Inflammatory macrophage treated with lipopolysaccharide for 4 hours (primary cell): ENCODE data around the gene SCN5A.

Experiments
- DNase-seq: peaks from one replicate; pipeline ENCODE4 v3.0.0-alpha.2; 2020

The SCN5A gene

DNA sequence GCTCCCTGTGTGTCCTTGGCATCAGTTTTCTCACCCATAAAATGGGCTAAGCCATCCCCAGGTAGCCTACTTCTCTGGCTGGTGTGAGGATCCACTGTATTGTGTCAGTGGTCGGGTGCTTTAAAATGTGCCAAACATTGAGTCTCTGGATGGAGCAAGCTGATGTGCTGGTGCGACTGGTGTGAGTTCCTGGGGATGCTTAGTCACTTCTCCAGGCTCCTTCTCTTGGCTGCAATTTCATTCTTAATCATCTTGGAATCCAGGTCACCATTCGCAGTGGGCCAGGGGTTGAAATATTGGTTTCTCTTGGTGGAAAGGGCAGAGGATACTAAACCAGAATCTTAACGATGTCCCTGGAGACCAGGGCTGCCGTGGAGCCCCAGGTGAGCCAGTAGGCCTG is 29.3 kb downstream of the SCN5A start:
- DNase-seq = no peak

DNA sequence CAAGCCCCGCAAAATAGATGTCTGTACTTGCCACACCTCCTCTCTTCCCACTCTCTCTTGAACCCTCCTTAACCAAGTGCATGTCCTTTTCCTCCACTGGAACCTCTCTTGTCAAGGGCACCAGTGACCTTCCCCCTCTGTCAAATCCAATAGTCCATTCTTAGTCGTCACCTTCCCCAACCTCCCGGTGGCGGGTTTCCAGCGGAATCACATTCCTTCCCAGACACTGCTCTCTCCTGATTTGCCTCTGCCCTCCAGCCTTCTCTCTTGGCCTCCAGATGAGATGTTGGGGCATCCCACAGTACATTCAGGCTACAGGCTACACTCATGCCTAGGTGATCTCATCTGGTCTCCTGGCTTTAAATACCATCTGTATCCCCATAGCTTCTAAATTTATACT is 31.1 kb downstream of the SCN5A start:
- no peak for DNase-seq

DNA sequence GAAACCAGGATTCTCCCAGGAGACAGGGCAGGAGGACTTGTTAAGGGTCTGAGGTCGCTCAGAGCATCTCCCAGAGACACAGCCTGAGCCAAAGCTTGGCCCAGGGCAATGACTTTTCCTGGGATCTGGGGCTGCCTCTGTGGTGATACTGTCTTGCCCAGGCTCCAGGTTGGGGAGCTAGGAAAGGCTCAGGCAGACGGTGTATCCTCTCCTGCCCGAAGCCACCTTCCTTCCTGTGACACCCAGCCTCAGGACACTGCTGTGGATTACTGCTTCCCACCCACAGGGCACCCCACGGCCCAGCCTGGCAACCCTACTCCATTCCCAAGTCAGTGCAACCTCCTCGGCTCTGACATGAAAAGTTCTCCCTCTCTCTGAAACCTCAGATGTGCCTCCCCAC is 31.9 kb downstream of the SCN5A start:
- DNase-seq = no peak

DNA sequence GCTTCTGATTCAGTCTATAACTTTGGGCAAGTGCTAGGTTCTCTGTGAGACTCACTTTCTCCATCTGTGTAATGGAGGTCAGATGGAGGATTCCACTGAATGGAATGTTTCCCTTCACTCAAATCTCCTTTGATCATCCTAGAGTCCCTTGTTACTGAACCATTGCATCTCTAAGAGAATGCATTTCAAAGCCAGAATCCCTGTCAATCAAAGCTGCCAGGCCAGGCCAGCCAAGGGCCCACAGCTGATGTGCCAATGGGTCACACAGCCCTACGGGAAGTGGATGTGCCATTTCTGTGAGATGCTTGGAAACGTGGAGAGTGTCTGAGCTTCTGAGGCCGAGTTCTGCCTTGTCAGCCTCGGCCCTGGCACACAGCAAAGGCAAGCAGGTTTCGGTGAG is 32.4 kb downstream of the SCN5A start:
- DNase-seq = no peak

DNA sequence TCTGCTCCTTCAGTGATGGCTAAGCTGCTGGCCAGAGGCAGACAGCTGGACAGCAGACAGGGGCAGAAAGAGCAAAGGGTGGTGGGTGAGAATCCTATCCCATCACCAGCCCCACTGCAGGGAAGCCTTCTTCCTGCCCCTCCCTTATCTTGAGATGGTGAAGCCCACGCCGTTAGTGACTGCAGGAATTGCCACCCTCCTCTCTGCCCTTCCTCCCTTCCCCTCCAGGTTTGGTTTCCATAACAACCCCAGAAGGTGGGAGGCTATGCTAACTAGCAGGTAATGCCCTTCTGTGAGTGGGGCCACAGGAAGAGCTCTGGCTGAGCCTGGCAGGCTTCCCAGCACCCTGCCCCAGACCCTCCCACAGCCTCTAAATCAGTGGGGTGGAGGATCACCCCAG is 32.8 kb downstream of the SCN5A start:
- no peak for DNase-seq

DNA sequence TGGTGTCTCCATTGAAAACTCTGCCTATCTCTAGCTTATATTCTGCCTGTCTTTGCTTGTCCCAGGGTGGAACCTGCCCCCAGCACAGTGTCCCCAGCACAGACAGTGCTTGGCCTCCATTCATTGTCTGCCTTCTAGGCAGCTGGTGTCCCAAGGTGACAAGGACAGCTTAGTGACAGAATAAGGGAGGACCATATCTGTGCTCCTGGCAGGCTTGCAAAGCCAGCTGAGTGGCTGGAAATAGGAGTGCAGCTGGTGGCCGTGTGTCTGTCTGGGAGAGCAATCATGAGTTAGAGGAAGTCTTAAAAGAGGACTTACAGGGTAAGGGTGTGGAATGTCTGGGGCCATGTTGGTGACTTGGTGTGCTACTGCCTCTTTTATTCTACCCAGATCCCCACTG is 33.4 kb downstream of the SCN5A start:
- no peak for DNase-seq

DNA sequence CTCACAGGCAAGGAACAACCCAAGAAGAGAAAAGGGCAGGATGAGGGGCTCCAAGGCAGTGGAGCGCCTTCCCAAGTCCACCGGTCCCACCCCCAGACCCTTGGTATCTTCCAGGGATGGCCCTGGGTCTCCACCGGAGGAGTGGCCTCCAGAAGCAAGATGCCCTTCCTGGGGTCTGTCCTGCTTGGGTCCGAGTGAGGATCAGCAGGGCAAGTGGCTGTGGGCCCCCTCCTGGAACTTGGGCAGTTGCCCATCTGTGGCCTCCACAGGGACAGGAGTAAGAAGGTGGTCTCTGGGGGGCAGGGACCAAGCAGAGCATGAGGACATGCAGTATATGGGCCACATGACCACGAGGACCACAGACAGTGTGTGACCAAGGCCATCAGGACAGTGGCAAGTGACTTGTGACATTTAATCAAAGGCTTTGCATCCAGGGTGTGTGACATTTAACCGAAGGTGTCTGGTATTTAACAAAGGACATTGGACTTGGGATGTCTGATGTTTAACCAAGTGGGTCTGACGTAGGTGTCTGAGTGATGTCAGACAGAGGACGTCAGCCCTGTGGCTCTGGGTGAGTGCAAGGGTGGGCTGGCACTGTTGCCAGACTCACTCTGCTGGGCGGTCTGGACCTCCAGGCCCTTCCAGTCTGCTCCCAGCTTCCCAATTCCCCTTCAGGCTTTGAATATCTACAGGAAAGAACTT is 34.7 kb downstream of the SCN5A start:
- no peak for DNase-seq

DNA sequence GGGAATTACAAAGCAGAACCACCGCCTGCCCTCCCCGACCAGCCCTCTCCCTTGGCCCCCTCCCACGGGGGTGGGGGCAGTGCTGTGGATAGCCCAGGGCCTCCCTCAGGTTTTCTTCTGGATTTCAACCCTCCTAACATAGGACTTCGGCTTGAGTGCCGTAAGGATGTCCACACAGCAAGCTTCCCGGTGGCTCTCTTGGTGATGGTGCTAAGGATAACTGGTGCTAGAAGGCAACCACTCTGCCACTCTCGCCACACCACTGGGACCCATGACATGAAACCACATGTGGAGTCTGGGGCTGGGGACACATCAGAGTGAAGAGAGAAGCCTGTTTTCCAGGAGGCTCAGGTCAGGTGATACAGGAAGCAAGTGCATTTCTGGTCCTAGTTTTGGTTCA is 35.4 kb downstream of the SCN5A start:
- no peak for DNase-seq

DNA sequence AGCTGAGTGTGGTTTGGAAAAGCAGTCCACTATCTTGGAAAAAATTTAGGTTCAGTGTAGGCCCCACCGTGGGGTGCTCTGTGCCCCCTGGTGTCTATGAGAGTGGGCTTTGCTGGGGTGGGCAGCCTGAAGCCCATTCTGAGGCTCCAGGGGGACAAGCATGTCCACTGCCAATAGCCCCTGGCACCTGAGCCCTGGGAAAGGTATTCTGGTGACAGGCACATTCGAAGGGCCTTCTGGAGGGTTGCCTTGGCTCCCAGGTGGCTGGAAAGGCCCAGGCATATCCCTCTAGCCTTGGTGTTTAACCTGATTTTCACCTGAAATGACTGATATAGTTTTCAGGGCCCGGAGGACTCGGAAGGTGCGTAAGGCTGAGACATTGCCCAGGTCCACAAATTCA is 36.1 kb downstream of the SCN5A start:
- no peak for DNase-seq

DNA sequence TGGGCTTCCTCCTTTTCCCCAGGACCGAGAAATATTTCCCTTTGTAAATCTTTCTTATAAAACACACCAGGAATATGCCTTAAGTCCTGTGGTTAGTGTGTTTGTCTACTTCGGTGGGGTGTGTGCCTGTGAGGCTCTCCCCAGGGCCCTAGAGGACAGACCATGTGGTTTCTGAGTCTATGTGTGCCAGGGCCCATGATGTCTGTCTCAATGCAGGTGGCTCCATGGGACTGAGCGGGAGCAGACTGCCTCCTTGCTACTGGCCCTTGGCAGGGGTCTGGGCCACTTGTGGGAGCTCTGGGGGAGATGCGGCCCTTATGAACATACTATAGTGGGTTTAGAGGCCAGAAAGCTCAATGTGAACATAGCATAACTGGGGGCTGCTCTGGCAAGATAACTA is 37.6 kb downstream of the SCN5A start:
- no peak for DNase-seq

DNA sequence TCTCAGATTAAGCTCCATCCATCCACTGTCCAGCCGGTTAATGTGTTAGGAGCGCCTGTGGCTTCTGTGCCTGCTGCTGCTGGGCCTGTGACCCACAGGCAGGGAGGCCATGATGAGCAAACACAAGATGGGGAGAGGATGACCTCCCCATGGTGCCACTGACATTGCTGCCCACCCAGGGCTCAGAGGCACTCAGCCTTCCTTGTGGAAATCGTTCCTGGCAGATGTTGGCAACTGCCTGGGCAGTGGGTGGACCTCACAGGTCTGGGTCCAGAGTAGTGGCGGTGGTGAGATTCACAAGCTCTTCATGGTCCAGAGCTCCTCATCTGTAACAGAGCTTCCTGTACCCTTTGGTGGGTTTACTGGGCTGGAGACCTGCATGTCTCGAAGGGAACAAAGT is 38.6 kb downstream of the SCN5A start:
- DNase-seq = no peak

DNA sequence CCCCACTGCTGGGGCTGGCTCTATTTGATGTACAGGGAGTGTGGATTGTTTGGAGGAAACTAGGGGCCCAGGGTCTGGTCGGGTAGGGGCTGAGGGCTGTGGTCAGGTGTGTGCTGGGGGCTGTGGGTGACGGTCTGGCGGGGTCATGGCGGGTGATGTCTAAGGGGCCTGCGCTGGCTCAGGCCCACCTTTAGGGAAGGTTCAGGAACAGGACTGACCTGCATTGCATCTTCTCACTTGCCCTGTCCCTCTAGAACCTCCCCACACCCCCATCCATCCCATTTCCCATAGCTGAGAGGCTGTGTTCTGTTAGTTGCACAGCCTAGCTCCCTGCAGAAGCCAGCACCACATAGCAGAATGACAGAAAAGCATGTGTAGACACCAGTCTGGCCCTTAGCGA is 39.1 kb downstream of the SCN5A start:
- DNase-seq = no peak

DNA sequence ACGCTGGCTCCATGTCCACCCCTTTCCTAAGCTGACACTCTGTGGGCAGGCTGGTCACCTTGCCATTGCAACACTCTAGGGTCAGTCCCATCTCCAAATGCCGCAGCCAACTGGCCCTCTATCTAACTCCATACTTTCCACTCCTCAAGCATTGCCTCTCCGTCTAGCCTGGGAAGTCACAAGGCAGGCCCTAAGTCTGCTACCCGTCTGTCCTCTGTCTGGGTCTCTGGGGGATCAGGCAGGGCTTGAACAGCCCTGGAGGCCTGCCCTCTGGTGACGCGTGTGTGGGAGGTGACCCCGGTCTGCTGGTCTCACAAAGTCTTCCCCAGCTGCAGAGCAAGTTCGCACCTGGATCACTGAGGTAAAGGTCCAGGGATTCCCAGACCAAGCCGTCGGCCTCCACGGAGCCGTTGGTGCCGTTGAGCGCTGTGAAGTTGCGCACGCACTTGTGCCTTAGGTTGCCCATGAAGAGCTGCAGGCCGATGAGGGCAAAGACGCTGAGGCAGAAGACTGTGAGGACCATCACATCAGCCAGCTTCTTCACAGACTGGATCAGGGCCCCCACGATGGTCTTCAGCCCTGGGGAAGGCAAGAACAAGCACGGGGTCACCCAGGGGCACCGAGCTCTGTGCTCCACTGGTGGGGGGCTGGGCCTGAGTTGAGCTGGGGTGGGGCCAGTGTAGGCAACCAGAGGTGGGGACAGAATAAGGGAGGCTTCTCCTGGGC is 39.9 kb downstream of the SCN5A start:
- DNase-seq = no peak

DNA sequence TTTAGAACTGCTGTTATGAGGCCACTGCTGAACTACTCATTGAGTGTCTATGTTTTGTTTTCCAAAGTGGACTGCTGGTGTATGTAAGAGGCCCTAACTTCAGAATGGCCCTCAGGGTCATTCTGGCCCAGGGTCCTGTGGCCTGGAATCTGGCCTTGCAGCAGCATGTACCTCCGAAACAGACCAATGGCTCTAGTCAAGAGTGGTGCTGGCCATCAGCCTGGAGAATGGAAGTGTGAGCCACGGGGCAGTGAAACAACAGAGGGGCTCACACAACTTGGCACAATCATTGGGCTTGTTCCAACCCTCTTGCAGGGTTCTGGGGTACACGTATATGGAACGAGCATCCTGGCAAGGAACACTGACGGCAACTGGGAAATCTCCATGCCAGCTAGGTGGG is 40.5 kb downstream of the SCN5A start:
- DNase-seq = no peak

DNA sequence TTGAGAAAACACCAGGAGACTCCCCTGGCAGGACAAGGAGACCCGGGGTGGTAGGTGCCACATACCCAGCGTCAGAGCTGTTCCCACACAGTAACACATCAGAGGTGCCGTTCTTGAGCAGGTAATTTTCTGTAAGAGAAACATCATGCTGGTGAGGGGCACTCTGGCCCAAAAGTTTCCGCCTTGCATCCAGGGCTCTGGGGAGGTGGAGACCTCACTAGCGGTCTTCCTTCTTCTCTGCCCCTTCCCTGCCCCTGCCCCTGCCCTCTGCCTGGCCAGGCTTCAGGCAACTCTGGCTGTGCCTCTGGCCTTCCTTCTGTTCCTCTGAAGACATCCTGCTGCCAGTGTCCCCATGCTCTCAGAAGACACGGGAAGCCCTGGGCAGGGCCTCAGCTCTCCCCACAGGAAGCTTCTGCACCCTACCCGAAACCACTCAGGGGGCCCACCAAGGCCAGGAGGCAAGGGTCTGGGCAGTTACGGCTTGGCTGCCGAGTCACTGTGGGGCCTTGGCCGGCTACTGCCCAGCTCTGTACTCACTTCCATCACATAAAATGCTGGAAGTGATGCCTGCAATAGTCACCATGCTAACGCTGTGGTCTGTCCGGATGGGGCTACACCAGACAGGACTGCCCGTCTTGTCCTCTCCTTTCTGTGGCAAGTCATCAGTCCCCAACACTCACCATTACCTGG is 41.3 kb downstream of the SCN5A start:
- DNase-seq = no peak

DNA sequence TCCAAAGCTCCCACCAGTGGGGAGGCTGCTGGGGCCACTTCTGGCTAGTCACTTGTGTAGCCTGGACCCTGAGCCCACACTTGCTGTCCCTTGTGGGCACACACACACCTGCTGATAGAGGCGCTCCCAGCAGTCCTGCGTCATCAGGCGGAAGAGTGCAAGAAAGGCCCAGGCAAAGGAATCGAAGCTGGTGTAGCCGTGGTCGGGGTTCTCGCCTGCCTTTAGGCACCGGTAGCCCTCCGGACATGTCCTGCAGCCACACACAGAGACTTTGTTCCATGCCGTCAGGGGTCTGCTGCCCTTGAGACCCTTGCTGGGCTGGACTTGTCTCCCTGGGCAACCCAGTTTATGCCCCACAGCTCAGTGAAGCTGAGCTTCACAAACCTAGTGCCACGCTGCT is 42.9 kb downstream of the SCN5A start:
- DNase-seq = no peak

DNA sequence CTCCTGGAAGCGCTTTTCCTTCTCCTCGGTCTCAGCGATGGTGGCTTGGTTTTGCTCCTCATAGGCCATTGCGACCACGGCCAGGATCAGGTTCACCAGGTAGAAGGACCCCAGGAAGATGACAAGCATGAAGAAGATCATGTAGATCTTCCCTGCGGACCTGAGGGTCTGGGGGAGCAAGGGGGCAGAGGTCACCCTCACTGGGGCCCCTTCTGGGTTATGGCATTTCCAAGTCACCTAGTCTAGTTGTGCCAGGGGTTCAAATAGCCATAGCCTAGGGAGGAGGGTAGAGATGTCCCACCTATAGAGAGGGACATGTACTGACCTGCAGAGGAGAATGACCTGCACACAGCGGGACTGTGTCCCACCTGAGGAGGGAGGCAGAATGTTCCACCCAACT is 43.5 kb downstream of the SCN5A start:
- no peak for DNase-seq

DNA sequence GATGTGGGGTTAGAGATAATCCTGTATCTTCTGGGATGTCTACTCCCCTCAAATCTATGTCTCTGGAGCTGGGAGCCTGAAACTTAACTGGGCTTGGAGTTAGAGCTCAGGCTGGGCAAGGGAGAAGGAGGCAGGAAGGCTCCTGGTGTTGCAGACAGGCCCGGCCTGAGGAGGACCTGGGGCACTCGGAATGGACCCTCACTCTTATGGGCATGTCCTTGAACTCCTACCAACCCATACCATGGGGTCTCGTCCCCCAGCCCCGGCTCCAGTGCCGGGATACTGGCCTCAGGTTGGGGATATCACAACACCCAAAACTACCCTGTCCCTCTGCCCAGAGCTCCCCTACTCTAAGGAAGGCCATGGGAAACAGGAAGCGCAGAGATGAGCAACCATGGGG is 45.2 kb downstream of the SCN5A start:
- no peak for DNase-seq

DNA sequence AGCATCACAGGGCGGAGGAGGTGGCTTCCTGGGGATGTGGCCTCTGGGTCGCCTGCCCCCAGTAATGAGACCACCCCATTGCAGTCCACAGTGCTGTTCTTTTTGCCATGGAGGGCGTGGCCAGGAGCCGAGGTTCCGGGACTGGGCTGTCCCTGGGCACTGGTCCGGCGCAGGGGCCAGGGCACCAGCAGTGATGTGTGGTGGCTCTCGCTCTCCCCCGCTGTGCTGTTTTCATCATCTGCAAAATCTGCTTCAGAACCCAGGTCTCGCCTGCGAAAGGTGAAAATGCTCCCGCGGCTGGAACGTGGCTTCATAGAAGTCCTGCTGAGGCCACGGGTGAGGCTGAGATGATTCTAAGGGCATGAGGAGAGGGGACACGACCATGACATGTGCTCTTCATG is 45.8 kb downstream of the SCN5A start:
- DNase-seq = no peak

DNA sequence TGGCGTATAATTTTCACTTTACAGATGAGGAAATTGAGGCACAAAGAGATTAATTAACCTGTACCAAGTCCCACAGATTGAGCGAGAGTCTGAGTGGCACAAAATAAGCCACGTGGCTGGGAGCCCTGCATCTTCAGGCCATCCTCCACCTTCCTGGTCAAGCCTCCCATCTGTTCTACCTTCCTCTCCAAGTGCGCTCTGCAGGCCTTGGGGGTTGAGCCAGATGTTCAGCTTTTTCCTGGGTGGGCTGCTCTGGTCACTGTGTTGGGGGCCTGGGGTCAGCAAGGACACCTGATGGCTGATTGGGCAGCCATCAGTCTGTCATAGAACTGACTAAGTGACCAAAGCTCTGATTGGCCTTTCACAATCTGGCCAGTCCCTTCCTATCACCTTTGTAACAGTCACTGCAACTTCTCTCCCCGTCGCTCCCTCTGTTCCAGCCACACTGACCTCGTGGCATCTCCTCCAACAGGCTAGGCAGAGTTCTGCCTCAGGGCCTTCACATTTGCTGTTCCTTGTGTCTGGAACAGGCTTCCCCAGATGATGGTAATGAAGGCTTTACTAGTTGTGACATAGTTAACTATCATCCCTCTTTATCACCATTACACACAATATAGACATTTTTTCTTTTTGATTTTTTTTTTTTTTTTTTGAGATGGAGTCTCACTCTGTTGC is 46.8 kb downstream of the SCN5A start:
- DNase-seq = no peak

DNA sequence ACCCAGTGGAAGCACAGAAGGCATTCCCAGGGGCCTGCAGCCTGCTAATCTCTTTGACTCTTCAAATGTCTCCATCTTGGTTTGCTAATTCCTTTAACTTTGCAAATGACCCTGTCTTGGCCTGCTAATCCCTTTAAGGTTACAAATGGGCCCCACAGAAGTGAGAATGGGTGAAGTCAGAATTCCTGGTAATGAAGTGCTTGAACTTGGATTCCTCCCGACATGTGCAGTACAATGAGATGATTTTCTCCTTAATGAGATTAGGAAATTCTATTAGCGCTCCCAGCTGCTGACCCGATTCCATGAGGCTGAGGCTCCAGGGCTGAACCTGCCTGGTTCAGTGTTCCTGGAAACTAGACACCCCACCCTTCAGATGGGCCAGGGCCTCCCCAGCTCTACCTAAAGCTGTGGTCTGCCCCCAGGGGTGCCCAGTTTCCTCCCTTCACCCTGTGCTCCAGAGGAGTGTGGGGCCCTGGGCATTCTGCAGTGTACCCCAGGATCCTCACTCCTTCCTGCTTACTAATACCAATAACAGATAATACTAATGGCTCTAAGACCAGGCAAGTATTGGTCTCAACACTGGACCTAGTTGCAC is 47.4 kb downstream of the SCN5A start:
- DNase-seq = no peak

DNA sequence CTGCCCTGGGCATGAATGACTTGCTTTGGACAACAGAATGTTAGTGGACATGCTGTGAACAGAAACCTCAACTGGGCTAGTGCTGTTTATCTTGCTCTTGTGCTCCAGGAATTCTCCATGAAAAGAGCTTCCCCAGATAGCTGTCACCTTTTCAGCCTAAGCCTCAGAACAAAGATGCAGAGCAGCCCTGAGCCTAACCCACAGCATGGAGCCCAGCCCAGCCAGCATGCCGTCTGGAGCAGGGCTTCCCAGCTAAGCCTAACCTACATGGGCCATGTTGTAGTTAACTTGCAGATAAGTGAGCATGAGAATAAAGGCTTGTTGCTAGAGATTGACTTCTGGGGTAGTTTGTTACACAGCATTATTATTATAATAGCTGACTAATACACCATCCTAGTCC is 48.9 kb downstream of the SCN5A start:
- no peak for DNase-seq

DNA sequence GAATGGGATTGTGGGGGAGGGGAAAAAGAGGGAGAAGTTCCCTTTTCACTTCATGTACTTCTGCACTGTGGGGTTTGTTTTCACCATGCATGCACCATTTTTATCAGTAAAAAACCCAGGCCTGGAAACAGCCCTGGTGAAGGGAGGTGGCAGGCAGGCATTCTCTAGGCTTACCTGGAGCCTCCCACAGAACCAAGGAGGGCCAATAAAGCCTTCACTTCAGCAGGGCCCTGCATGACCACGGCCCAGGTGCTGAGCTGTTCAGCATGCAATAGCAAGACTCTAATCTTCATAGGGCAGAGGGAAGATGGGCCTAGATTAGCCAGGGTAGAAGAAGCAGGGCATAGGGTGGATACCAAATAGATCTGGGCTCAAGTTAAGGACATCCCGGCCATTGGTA is 49.6 kb downstream of the SCN5A start:
- DNase-seq = no peak
